ENCODE data around the gene CNOT1.
"Not testable (repeated sequence)": the region's sequence is repeated elsewhere in the genome, so short reads cannot be mapped to it uniquely, and the experiment has no call there.

The CNOT1 gene

DNA sequence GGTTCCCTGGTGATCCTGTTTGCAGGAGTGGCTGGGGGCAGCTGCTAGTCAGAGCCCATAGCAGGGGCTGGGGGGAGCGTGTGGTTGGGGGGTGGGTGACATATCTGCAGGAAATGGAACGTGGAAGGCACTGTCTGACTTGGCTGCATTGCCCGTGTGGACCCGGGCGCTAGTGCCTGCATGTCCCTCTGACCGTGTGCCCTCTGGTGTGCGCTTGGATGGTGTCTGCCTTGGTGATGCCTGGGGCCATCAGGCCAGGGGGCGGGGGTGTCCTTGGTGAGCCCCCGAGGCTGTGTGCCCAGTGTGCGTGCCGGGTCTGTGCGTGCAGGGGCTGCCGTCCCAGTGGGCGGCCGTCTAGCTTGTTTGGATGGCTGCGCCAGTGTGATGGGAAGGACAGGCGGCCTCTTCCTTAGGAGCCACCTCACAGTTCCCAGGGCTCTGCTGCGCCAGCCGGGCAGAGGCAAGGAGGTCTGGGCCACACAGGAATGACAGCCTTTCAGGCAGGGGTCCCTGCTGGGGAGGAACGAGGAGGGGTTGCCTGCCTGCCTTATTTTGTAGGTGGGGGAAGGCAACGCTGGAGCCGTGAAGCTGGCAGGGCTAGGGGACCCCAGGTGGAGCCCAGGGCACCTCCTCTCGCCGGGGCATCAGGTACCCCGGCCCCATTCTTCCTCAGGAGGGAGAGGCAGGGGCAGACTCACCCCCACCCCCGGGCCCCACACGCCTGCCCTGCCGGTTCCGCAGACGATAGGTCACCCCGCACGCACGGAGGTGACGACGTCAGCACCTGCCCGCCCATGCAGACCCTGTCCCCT lies 129.0 kb downstream of the CNOT1 start:
- no peak for DNase-seq

DNA sequence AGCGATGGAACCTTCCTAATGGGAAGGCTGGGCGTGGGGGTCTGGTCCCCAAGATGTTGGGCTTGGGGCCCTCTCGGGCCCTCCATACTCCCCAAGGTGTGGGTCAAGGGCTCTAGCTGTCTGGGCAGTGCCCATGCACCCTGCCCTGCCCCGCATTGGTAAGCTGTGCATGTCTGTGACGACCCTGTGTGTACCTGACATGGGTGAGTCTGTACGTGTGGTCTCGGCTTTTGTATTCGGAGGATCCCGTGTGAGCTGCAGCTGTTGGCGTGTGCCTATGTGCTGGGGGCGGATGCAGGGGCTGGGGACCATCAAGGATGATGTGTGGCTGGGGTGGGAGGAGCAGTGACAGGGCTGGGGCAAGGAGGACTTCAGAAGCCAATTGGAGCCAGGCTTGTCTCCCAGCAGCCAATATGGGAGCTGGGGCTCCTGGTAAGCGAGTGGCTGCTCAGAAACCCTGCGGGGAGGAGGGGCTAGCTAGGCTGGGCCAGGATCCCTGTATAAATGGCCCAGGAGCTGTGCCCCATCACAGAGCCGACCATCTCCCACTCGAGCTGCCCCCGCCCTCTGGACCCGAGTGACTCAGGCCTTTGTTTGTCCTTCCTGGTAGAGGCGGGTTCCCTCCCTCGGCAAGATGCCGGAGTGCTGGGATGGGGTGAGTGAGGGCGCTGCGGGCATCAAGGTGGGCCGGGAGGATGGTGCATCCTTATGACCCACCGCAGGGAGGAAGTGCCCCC lies 129.8 kb downstream of the CNOT1 start, which contains the start of gene NDRG4:
TSS of gene NDRG4 (plus strand) at position 529 of the 737 bp plus-strand sequence. CDS start at position 635, 106 bp downstream.
- DNase-seq, result peak; percentile 24

GRCh38 chr16:58499092-58499511 lies 130.5 kb downstream of the CNOT1 start:
- DNase-seq, result no peak

DNA sequence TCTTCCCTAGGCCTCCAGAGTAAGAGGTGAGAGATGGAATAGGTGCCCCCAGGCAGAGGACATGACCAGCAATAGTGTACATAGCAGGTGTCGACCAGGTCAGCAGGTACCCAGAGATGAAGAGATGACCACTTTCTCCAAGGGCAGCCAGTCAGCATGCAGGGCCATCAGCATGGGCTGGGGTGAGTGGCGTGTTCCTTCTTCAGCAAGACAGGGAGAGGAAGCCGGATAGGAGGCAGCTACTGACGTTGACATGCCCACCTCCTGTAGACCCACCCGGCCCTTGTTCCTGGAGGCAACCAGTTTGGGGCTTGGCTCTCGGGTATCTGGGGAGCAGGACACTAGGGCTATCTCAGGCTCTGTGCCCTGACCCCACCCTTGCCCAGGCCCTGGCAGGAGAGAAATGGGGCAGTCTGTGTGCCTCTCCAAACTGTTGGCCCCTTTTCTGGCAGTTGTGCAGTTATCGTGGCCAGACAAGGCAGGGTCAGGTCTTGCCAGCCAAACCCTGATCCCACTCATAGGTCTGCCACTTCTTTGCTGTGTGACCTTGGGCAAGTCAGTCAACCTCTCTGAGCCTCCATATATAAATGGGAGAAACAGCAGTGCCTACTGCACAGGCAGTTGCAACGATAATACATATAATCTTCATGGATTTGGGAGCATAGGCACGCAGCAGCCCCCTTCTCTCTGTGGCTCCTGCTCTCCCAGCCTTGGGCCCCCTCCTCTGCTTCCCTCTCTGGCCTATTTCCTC lies 131.1 kb downstream of the CNOT1 start:
- DNase-seq, result no peak

- no peak for DNase-seq
Observed at GRCh38 chr16:58497935-58498334, 131.7 kb downstream of the CNOT1 start.

- no peak for DNase-seq
Observed at GRCh38 chr16:58497468-58497867, 132.2 kb downstream of the CNOT1 start.

DNA sequence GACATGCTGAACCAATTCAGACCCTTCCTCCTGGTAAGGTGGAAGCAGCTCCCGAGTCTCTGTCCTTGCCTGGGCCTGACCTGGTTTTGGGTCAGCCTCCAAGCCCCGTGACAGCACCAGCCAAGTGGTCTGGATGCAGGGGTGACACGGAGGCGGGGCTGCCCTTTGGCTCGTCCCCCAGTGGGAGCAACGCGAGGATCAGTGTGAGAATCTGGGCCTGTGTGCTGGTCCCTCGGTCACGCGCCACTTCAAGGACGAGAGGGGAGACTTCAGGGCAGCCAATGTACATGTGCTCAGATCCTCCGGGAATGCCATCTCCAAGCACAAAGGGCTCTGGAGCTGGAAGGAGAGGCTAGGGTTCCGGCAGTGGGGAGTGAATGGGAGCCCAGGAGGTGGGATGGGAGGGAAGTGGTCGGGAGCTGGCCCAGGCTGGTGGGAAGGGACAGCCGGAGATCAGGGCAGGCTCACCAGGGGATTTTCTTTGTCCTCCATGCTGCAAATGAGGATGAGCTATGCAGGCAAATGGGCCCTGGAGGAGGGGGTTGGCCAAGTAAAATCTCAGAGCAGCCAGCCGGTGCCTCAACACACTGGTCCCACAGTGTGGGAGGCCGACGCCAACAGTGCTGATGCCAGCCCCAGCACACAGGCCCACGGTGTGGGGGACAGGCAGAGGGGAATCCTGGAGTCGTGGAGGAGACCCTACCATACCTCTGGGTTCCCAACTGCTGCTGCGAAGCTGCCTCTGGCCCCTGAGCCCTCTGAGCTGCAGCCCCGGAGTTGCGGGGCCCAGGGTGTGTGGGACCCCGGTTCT lies 133.9 kb downstream of the CNOT1 start:
- no peak for DNase-seq

- DNase-seq, result peak; percentile 90
Observed at GRCh38 chr16:58494981-58495520, 134.6 kb downstream of the CNOT1 start.

GRCh38 chr16:58493756-58494431 lies 135.7 kb downstream of the CNOT1 start:
- no peak for DNase-seq

- DNase-seq, result no peak
Observed at GRCh38 chr16:58492735-58493134, 136.9 kb downstream of the CNOT1 start.

- no peak for DNase-seq
Observed at GRCh38 chr16:58492066-58492465, 137.6 kb downstream of the CNOT1 start.

DNA sequence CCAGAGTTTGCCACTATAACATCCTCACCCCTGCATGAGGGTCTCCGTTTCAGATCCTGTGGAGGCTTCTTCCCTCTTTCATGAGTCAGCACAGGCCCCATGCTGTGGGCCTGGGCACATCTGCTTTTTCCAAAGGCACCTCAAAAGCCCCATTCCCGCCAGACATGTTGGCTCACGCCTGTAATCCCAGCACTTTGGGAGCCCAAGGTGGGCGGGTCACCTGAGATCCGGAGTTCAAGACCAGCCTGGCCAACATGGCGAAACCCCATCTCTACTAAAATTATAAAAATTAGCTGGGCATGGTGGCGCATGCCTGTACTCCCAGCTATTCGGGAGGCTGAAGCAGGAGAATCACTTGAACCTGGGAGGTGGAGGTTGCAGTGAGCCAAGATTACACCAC lies 139.1 kb downstream of the CNOT1 start:
- not testable (repeated sequence) for DNase-seq

DNA sequence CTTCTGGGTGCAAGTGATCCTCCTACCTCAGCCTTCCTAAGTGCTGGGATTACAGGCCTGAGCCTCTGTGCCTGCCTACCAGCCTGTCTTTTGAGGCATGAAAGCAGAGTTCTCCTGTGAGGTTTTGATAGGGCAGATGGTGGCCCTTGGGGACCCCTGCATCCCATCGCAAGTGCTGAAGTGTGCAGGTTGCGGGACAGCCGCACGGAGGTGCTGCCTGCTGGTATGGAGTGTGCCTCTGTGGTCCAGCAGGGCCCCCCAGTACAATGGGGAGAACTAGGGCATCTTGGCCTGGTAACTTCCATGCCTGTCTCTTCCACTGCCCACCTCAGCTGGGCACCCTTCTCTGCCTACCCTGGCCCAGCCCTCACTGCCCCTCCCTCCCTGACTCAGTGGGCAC lies 139.6 kb downstream of the CNOT1 start:
- DNase-seq, result no peak

GRCh38 chr16:58488531-58488930 lies 141.1 kb downstream of the CNOT1 start:
- no peak for DNase-seq

GRCh38 chr16:58487566-58488351 lies 141.9 kb downstream of the CNOT1 start:
- no peak for DNase-seq

DNA sequence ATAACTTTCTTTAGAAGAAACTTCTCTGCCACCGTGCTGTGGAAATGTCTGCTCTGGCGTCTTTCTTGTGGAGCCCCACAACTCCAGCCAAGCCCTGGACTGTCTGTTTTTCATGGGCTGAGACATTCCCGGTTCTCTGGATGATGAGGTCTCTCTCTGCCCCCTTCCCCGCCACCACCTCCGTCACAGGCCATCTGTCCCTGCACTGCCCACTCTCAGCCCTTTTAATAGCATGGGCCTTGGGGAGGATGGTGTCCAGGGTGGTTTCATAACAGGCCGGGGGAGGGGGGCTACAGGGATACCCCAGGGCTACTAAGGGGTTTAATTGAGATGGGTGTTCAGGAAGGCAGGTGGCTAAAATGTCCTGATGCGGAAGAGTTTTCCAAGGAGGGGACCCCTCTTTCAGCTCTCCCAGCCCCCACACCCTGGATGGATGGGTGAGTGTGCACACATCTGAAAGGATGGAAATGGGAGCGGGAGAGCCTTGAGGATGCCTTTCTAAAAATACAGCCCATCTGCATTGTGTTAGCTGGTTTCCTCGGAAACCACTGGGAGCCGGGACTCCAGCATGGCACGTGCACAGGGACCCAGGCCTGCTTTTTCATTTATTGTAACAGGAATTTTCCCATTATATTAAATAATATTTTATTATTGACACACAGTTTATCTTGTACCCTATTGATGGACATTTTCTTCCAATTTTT lies 144.3 kb downstream of the CNOT1 start:
- DNase-seq, result no peak

GRCh38 chr16:58481931-58482330 lies 147.7 kb downstream of the CNOT1 start:
- no peak for DNase-seq

DNA sequence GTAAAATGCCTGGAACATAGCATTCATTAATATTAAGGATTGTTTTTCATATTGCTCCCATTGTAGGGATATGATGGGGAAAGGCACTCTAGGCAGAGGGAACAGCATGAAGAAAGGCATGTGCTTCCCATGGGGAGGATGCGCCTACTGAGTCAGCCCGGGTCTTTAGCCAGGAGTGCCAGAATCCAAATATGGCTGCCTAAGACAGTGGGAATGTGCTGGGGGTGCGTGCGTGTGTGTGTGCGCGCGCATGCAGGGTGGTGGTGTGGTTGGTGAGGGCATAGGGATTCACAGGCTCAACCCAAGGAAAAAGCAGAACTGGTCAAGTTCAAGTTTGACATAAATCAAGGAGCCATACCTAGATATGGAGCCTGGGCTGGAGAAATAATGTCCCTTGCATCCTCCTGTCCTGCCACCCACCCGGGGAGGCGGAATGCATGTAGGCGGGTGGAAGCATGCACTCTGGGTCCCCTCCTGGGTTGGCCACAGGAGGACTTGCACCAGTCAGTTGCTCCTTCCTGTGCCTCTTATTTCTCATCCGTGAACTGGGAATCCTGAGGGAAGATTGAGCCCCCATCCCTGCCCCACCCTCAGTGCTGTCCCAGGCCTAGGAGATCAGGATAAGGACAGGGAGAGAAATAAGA lies 148.3 kb downstream of the CNOT1 start:
- no peak for DNase-seq

- no peak for DNase-seq
Observed at GRCh38 chr16:58478427-58478826, 151.2 kb downstream of the CNOT1 start.

DNA sequence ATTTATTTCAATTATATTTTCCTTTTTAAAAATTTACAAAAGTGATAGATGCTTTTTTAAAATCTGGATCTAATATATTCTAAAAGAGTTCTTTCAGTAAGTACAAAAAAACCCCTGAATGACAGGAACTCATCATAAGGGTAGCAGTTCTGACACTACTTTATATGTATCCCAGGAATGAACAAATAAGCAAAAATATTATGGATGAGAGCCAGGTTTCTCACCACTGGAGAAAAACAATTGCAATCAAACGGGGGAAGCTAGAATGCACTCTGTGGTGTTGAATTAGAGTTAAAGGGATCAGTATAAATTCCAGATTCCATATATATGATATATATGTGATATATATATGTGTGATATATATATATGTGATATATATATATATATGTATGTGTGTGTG lies 152.8 kb downstream of the CNOT1 start:
- no peak for DNase-seq

Data from NCI-H1417 treated with DMSO at 0.1 percent for 48 hours (cell line).